HCT116 (cell line): Measurements from ENCODE around the gene PARP8. TPM values are rescaled to one million over a fixed set of nuclear protein-coding genes. Genes with fewer than 3 reads are reported as not detected.

ENCODE experiments used
- ATAC-seq: fragments of 200-7000 bp; cut with Tn5 transposase; 2 replicates; pipeline ENCODE4 v1.9.1; 2020; ENCODE audit warnings: mild to moderate bottlenecking, moderate library complexity
- BruUV-seq: library from RNA; stranded (reverse); fragments of 400-500 nt; replicated peaks from 2 replicates; lab custom pipeline; 2021; lab: Mats Ljungman, UMichigan
- CTCF ChIA-PET: fragments of 300-600 bp; sonication (Branson Sonifier 250); formaldehyde crosslinking; loops from one replicate; lab custom pipeline; 2021; ENCODE audit warnings: antibody characterized with exemption; lab: Charles Lee
- POLR2A ChIA-PET: fragments of 300-600, 350-600 bp; sonication (Branson Sonifier 250); formaldehyde crosslinking; loops from one replicate; lab custom pipeline; 2021; ENCODE audit warnings: antibody characterized with exemption; lab: Charles Lee
- RAD21 ChIA-PET, 2 experiments: fragments of 300-600 bp; sonication (Branson Sonifier 250); formaldehyde crosslinking; loops; one replicate each; lab custom pipeline; 2023; ENCODE audit warnings: low total read pairs in 2 of 2; ENCODE audit not compliant: uncharacterized antibody in 2 of 2, unreplicated experiment in 2 of 2, low non-redundant PET in 1 of 2; lab: Charles Lee
- DNase-seq: peaks from one replicate; pipeline ENCODE4 v3.0.0-alpha.2; 2010; ENCODE audit warnings: low read depth, low spot score
- H2AFZ ChIP-seq: fragments of 200-600 bp; shearing (Covaris generic), sonication (generic); 2 replicates; pipeline ENCODE4 v1.6.1; 2017; ENCODE audit warnings: low read depth, mixed run types, mixed read lengths, antibody characterized with exemption, low read length; ENCODE audit not compliant: poor library complexity, severe bottlenecking
- H3K27ac ChIP-seq: 2 replicates; pipeline ENCODE4 v1.5.1; 2012; ENCODE audit warnings: low read depth, low read length
- H3K27me3 ChIP-seq: fragments of 200-600 bp; sonication (generic); 2 replicates; pipeline ENCODE4 v1.6.1; 2016; ENCODE audit warnings: mixed run types, low read length, mixed read lengths; ENCODE audit not compliant: insufficient read depth
- H3K36me3 ChIP-seq, 2 experiments: fragments of 200-500 bp in 1 of 2; fragments of 200-600 bp in 1 of 2; sonication (Bioruptor generic) in 1 of 2; sonication (generic) in 1 of 2; 2 replicates each; pipeline versions ENCODE4 v1.5.1 to v1.6.1; 2014 to 2016; ENCODE audit warnings: low read length in 2 of 2, inconsistent platforms in 1 of 2, mixed read lengths in 1 of 2, mixed run types in 1 of 2; ENCODE audit not compliant: insufficient read depth in 2 of 2, control insufficient read depth in 1 of 2
- H3K4me1 ChIP-seq, 2 experiments: fragments of 200-600 bp in 1 of 2; sonication (generic) in 1 of 2; 2 replicates each; pipeline versions ENCODE4 v1.5.1 to v1.6.1; 2012 to 2017; ENCODE audit warnings: low read length in 2 of 2, inconsistent platforms in 1 of 2, mild to moderate bottlenecking in 1 of 2, mixed read lengths in 1 of 2, mixed run types in 1 of 2, moderate library complexity in 1 of 2; ENCODE audit not compliant: insufficient read depth in 2 of 2, control insufficient read depth in 1 of 2
- H3K4me2 ChIP-seq: fragments of 200-600 bp; sonication (generic); 2 replicates; pipeline ENCODE4 v1.6.1; 2017; ENCODE audit warnings: mixed run types, low read length, mixed read lengths
- H3K4me3 ChIP-seq, 2 experiments: fragments of 200-600 bp in 1 of 2; sonication (generic) in 1 of 2; replicated peaks in 1 of 2; 2 replicates each; pipeline ENCODE4 v1.5.1; 2011 to 2016; ENCODE audit warnings: low read length in 2 of 2, control low read depth in 1 of 2, low read depth in 1 of 2, mild to moderate bottlenecking in 1 of 2, mixed read lengths in 1 of 2, mixed run types in 1 of 2
- H3K79me2 ChIP-seq: fragments of 200-600 bp; sonication (generic); 2 replicates; pipeline ENCODE4 v1.6.1; 2017; ENCODE audit warnings: mild to moderate bottlenecking, mixed run types, low read length, moderate library complexity, mixed read lengths; ENCODE audit not compliant: insufficient read depth
- H3K9ac ChIP-seq: fragments of 200-600 bp; sonication (generic); 2 replicates; pipeline ENCODE4 v1.6.1; 2016; ENCODE audit warnings: low read length, mixed read lengths
- H3K9me2 ChIP-seq: fragments of 200-600 bp; sonication (generic), shearing (Covaris generic); 2 replicates; pipeline ENCODE4 v1.6.1; 2017; ENCODE audit warnings: mixed run types, mild to moderate bottlenecking, moderate library complexity; ENCODE audit not compliant: insufficient read depth
- H3K9me3 ChIP-seq, 2 experiments: fragments of 200-500 bp in 1 of 2; fragments of 200-600 bp in 1 of 2; sonication (Bioruptor generic) in 1 of 2; sonication (generic) in 1 of 2; 2 replicates each; pipeline ENCODE4 v1.6.1; 2014 to 2017; ENCODE audit warnings: low read length in 2 of 2, mixed read lengths in 2 of 2, inconsistent platforms in 1 of 2, low read depth in 1 of 2, mild to moderate bottlenecking in 1 of 2, mixed run types in 1 of 2, moderate library complexity in 1 of 2; ENCODE audit not compliant: control insufficient read depth in 1 of 2, insufficient read depth in 1 of 2
- H4K20me1 ChIP-seq: fragments of 200-600 bp; sonication (generic), shearing (Covaris generic); 2 replicates; pipeline ENCODE4 v1.6.1; 2017; ENCODE audit warnings: mixed run types, mild to moderate bottlenecking, moderate library complexity; ENCODE audit not compliant: insufficient read depth
- CEBPB ChIP-seq: IDR thresholded peaks from 2 replicates; pipeline ENCODE4 v1.6.1; 2012; ENCODE audit warnings: low read depth
- EGR1 ChIP-seq: IDR thresholded peaks from 2 replicates; pipeline ENCODE4 v1.6.1; 2012; ENCODE audit warnings: low read depth
- EZH2 ChIP-seq: fragments of 200-600 bp; sonication (generic); IDR thresholded peaks from 2 replicates; pipeline ENCODE4 v1.6.1; 2017; ENCODE audit warnings: antibody characterized with exemption, mixed run types
- POLR2AphosphoS5 ChIP-seq: IDR thresholded peaks from 2 replicates; pipeline ENCODE4 v1.6.1; 2011; ENCODE audit warnings: mild to moderate bottlenecking, low read depth, low read length, moderate library complexity
- RAD21 ChIP-seq: IDR thresholded peaks from 2 replicates; pipeline ENCODE4 v1.6.1; 2012; ENCODE audit warnings: low read depth, mild to moderate bottlenecking
- SRF ChIP-seq: IDR thresholded peaks from 2 replicates; pipeline ENCODE4 v1.6.1; 2012; ENCODE audit warnings: low read depth
- intact Hi-C: fragments of 100-400 bp; cut with micrococcal nuclease; formaldehyde crosslinking; loops from 2 replicates; pipeline ENCODE4 v1.10.0; 2022
- total RNA-seq: library from RNA; stranded (reverse); gene quantifications from one replicate; pipeline ENCODE4 v1.2.1, GENCODE V29; 2021; ENCODE audit not compliant: unreplicated experiment
- TF ChIP-seq, protein P1 (sequence below), 3 experiments: fragments of 200-600 bp in 1 of 3; sonication (generic) in 1 of 3; IDR thresholded peaks in 2 of 3; conservative IDR thresholded peaks in 1 of 3; 2 replicates each; pipeline ENCODE4 v1.5.1; 2012 to 2017; ENCODE audit warnings: low read depth in 2 of 3, low read length in 2 of 3, antibody characterized with exemption in 1 of 3, borderline replicate concordance in 1 of 3, control low read depth in 1 of 3, mild to moderate bottlenecking in 1 of 3, mixed read lengths in 1 of 3, mixed run types in 1 of 3, moderate library complexity in 1 of 3; ENCODE audit not compliant: insufficient read depth in 1 of 3

PARP8 gene
- total RNA-seq, 1 experiment from 2014 or later, result 19.0 TPM

DNA sequence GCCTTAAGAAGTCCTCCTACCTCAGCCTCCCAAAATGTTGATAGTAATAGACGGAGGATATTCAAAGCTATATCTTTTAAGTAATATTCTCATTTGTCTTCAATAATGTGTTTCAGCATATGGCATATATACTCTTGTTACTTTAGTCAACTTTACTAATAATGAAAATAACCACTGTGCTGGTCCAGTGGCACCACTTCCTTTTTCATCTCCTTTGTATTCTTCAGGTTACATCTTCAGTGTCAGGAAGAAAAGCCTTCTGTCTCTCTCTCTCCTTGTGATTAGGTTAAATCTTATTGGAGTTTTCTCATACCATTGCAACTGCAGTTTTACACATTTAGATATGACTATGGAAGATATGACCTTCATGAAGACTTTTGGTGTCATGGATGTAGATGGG lies 31.3 kb downstream of the PARP8 start:
- ATAC-seq (no peak), DNase-seq (no peak)
- Histone ChIP-seq H4K20me1 (no peaks in the 10 kb centered on the region), H3K9ac (no peak overlapping the region), H3K9me2 (no peaks in the 10 kb centered on the region), H3K27ac (no peak overlapping the region), H3K79me2 (no peaks in the 10 kb centered on the region), H3K9me3 (no peaks in the 10 kb centered on the region), H3K27me3 (no peaks in the 10 kb centered on the region), H3K4me1 (no peaks in the 10 kb centered on the region), H3K36me3 (no peaks in the 10 kb centered on the region), H3K4me2 (no peak overlapping the region), H2AFZ (no peak overlapping the region), H3K4me3 (no peak overlapping the region)
- no TSS peak for BruUV-seq
- intact Hi-C loops, result no loop called here
- no peak for TF ChIP-seq EZH2
- ChIA-PET CTCF (no interaction called here), RAD21 (no interaction called here), POLR2A (no interaction called here)

DNA sequence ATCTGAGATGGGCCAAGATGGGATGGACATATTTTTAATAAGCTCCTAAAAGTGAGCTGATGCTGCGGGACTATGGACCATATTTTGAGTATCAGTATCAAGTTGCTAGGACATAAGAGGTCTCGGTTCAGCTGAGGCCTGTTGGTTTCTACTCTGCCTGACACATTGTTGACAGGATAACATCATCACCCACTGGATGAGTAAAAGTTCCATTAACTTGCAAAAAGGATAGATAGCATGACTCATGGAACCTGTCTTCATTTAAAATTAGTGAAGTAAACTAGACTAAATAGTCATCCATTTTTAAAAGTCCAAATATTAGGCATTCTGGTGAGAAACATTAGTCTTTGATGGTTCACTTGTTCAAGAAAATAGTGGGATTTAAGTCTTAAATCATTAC lies 33.3 kb downstream of the PARP8 start:
- TF ChIP-seq CEBPB (no peak), RAD21 (no peak), SRF (no peak), EGR1 (no peak), POLR2AphosphoS5 (no peak)
- TF ChIP-seq, protein P1, sequence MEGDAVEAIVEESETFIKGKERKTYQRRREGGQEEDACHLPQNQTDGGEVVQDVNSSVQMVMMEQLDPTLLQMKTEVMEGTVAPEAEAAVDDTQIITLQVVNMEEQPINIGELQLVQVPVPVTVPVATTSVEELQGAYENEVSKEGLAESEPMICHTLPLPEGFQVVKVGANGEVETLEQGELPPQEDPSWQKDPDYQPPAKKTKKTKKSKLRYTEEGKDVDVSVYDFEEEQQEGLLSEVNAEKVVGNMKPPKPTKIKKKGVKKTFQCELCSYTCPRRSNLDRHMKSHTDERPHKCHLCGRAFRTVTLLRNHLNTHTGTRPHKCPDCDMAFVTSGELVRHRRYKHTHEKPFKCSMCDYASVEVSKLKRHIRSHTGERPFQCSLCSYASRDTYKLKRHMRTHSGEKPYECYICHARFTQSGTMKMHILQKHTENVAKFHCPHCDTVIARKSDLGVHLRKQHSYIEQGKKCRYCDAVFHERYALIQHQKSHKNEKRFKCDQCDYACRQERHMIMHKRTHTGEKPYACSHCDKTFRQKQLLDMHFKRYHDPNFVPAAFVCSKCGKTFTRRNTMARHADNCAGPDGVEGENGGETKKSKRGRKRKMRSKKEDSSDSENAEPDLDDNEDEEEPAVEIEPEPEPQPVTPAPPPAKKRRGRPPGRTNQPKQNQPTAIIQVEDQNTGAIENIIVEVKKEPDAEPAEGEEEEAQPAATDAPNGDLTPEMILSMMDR (IDR thresholded peaks at IDR 0.05 in 2 of 3, conservative IDR thresholded peaks at IDR 0.05 in 1 of 3; ENCODE audit: borderline replicate concordance in 1 of 3, insufficient read depth in 1 of 3, low read depth in 2 of 3, low read length in 2 of 3), result no peak
- TF ChIP-seq, all 23 proteins: peak for 0
- intact Hi-C loops, result no loop called here
- no peak for DNase-seq
- no peaks in the 10 kb centered on the region for H3K4me1 ChIP-seq
- no peak overlapping the region for H3K4me2 ChIP-seq
- ChIA-PET CTCF (no interaction called here), POLR2A (no interaction called here), RAD21 (no interaction called here)
- no peaks in the 10 kb centered on the region for H4K20me1 ChIP-seq
- no peak overlapping the region for H3K4me3 ChIP-seq
- H3K79me2 ChIP-seq, result no peaks in the 10 kb centered on the region
- ATAC-seq, result no peak
- H3K36me3 ChIP-seq, result no peaks in the 10 kb centered on the region
- no TSS peak for BruUV-seq
- H3K27me3 ChIP-seq, result no peaks in the 10 kb centered on the region
- H3K9ac ChIP-seq, result no peak overlapping the region
- no peaks in the 10 kb centered on the region for H3K9me3 ChIP-seq
- no peak overlapping the region for H3K27ac ChIP-seq
- no peaks in the 10 kb centered on the region for H3K9me2 ChIP-seq
- H2AFZ ChIP-seq, result no peak overlapping the region
